Aorta (tissue), 5 donors: Measurements from ENCODE around the gene ERBB2. TPM values are rescaled to one million over a fixed set of nuclear protein-coding genes. Genes with fewer than 3 reads are reported as not detected.

Source experiments
- ATAC-seq: fragments of 200-7000 bp; cut with Tn5 transposase; one replicate; pipeline ENCODE4 v1.9.1; 2022; ENCODE audit warnings: moderate library complexity; ENCODE audit not compliant: low FRiP score
- DNase-seq, 2 donors: peaks; one replicate each; pipeline ENCODE4 v3.0.0-alpha.2; 2020
- H3K27ac ChIP-seq, 2 donors: one replicate each; pipeline ENCODE4 v1.5.1; 2013; ENCODE audit warnings: low read length in 2 of 2, mild to moderate bottlenecking in 2 of 2, moderate library complexity in 2 of 2, control low read depth in 1 of 2, inconsistent platforms in 1 of 2, low read depth in 1 of 2
- H3K27me3 ChIP-seq, 2 donors: one replicate each; pipeline ENCODE4 v1.6.1; 2013; ENCODE audit warnings: control low read depth in 1 of 2, low read length in 1 of 2, mild to moderate bottlenecking in 1 of 2, moderate library complexity in 1 of 2; ENCODE audit not compliant: insufficient read depth in 2 of 2, control insufficient read depth in 1 of 2
- H3K36me3 ChIP-seq, 2 donors: one replicate each; pipeline ENCODE4 v1.6.1; 2013; ENCODE audit warnings: control low read depth in 1 of 2, low read length in 1 of 2, mild to moderate bottlenecking in 1 of 2; ENCODE audit not compliant: insufficient read depth in 2 of 2, control insufficient read depth in 1 of 2
- H3K4me1 ChIP-seq, 2 donors: one replicate each; pipeline ENCODE4 v1.6.1; 2013; ENCODE audit warnings: low read length in 2 of 2, control low read depth in 1 of 2, mild to moderate bottlenecking in 1 of 2, moderate library complexity in 1 of 2; ENCODE audit not compliant: insufficient read depth in 2 of 2, control insufficient read depth in 1 of 2
- H3K4me3 ChIP-seq, 2 donors: one replicate each; pipeline ENCODE4 v1.5.1; 2013; ENCODE audit warnings: low read length in 2 of 2, control low read depth in 1 of 2, mild to moderate bottlenecking in 1 of 2
- H3K9me3 ChIP-seq: one replicate; pipeline ENCODE4 v1.6.1; 2013; ENCODE audit warnings: mild to moderate bottlenecking, low read length; ENCODE audit not compliant: control insufficient read depth
- WGBS, 2 donors: extraction: QIAGEN DNeasy Blood & Tissue Kit; methylation state at CpG; one replicate each; pipeline ENCODE4 v1.1.7; 2013; 5-methylcytosine and 5-hydroxymethylcytosine counted together
- intact Hi-C, 2 donors: fragments of 100-400 bp; cut with DNase I; formaldehyde crosslinking; loops; one replicate each; pipeline versions ENCODE4 v1.14.2 to v1.15.0; 2022
- polyA plus RNA-seq, 2 donors: library from polyadenylated mRNA; stranded (reverse); fragments of 200-250 nt; gene quantifications; one replicate each; pipeline ENCODE4 v1.2.3, GENCODE V29; 2013
- total RNA-seq, 2 donors: library from RNA; stranded (reverse); fragmentation: NEBNext Ultra II Directional; extraction: Animal tissue kit (Norgen Biotek cat#: 25700); gene quantifications; one replicate each; pipeline ENCODE4 v1.2.1, GENCODE V29; 2021
- donor health status: healthy with polysubstance abuse.
- donor health status: Bipolar disorder and iron deficiency.
- donor health status: DM: no; HTN: no; CAD: no.
- donor health status: DM: no; HTN: no; CAD: no.
- donor health status: DM: yes; HTN: yes; CAD: no.

Gene ERBB2
- total and polyA plus RNA-seq, 4 donors, result 22.7 to 74.0 (median 59.1) TPM

GRCh38 chr17:39663688-39664580 lies 35.9 kb upstream of the ERBB2 start:
- H3K4me1 ChIP-seq, result no peaks in the 10 kb centered on the region
- ATAC-seq, result no peak
- peak overlapping the region in 1 of 2 donors; percentile 11 for H3K27ac ChIP-seq
- no peak for DNase-seq
- H3K27me3 ChIP-seq, result no peaks in the 10 kb centered on the region
- H3K9me3 ChIP-seq, result no peaks in the 10 kb centered on the region
- H3K36me3 ChIP-seq, result peaks cover 0 to 3% of the 10 kb centered on the region in 2 donors
- intact Hi-C loops, result no loop called here
- H3K4me3 ChIP-seq, result no peak overlapping the region
- 59 to 64% methylated on average over 17 of the region's 17 CpGs for WGBS, 2 donors

DNA sequence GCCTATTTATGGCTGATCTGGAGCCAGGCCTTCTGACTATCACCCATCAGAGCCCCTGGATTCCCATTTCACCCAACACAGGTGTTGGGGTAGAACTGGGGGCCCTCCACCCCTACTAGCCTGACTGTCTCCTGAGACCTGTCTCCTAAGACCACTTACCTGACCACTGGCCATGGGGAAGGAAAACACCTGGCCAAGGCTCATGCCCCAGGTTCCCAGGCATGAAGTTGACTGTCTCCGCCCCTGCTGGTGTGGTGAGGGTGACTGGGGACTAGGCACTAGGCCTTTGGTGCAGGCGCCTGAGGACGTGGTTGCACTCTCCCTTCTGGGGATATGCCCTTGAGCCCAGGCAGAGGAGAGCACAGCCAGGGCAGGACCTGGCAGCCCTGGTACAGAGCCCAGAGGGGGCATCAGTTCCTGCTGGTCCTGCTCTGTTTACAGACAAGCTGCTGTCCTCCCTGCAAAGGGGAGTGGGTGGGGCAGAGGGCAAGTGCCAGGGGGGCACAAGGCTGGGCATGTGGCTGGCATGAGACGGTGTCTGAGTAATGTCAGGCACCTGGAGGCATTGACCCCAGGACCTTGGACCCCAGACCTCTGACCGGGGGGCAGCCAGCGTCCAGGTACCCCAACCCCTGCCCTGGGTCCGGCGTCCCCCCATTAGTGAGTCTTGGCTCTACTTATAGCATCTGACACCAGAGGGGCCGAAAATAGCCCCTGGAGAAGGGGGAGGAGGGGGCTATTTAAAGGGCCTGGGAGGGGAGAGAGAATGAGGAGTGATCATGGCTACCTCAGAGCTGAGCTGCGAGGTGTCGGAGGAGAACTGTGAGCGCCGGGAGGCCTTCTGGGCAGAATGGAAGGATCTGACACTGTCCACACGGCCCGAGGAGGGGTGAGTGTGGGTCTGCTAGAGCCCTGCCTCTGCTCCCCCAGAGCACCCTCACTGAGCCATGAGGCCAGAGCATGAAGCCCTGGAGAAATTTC lies 35.0 kb upstream of the ERBB2 start, which contains the start of gene TCAP:
TSS of gene TCAP (plus strand) at position 769 of the 981 bp plus-strand sequence. CDS start at position 780, 11 bp downstream.
- no peaks in the 10 kb centered on the region for H3K4me1 ChIP-seq
- H3K36me3 ChIP-seq, result peaks cover 0 to 3% of the 10 kb centered on the region in 2 donors
- ATAC-seq (no peak), DNase-seq (no peak)
- H3K27ac ChIP-seq, result peak within 1 kb of the TSS; percentile 1 to 29
- H3K27me3 ChIP-seq, result no peaks in the 10 kb centered on the region
- 33 to 34% methylated on average over 15 of the region's 15 CpGs for WGBS, 2 donors
- H3K4me3 ChIP-seq, result no peak within 1 kb of the TSS
- intact Hi-C loops, result loop anchor here (5.0 kb wide), 2 partner anchors 37 to 62 kb away; partner anchors contain the start of gene ERBB2 (in 2 of the 2)
- no peaks in the 10 kb centered on the region for H3K9me3 ChIP-seq

DNA sequence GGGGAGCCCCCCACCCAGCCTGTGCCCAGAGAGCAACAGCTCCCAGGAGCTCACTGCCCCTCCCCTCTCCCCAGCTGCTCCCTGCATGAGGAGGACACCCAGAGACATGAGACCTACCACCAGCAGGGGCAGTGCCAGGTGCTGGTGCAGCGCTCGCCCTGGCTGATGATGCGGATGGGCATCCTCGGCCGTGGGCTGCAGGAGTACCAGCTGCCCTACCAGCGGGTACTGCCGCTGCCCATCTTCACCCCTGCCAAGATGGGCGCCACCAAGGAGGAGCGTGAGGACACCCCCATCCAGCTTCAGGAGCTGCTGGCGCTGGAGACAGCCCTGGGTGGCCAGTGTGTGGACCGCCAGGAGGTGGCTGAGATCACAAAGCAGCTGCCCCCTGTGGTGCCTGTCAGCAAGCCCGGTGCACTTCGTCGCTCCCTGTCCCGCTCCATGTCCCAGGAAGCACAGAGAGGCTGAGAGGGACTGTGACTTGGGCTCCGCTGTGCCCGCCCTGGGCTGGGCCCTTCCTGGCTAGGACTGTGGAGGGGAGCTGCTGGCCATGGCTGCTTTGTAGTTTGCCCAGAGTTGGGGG lies 34.1 kb upstream of the ERBB2 start:
- Histone ChIP-seq H3K36me3 (peaks cover 0 to 3% of the 10 kb centered on the region in 2 donors), H3K4me1 (no peaks in the 10 kb centered on the region), H3K4me3 (no peak overlapping the region), H3K9me3 (no peaks in the 10 kb centered on the region), H3K27me3 (no peaks in the 10 kb centered on the region), H3K27ac (peak overlapping the region; percentile 1 to 29)
- intact Hi-C loops, result loop anchor here (2.0 to 5.0 kb wide), 3 partner anchors 37 to 62 kb away; partner anchors contain the start of gene ERBB2 (in 2 of the 2)
- ATAC-seq (peak; percentile 0), DNase-seq (no peak)
- WGBS, 2 donors, result 44 to 46% methylated on average over 17 of the region's 17 CpGs

DNA sequence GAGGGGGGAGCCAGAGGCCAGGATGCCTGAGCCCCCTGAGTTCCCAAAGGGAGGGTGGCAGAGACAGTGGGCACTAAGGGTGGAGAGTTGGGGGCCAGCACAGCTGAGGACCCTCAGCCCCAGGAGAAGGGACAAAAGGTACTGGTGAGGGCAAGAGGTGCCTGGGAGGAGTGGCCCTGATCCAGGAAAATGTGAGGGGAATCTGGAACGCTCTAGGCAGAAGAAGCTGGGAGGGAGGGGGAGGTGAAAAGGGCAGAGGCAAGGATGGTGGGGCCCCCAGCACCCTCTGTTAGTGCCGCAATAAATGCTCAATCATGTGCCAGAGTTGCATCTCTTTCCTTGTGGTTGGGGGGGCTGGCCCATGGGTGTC lies 33.6 kb upstream of the ERBB2 start:
- DNase-seq (no peak), ATAC-seq (no peak)
- Histone ChIP-seq H3K27me3 (no peaks in the 10 kb centered on the region), H3K4me1 (no peaks in the 10 kb centered on the region), H3K27ac (peak overlapping the region; percentile 1 to 29), H3K9me3 (no peaks in the 10 kb centered on the region), H3K36me3 (no peaks in the 10 kb centered on the region), H3K4me3 (no peak overlapping the region)
- 6 to 19% methylated on average over 2 of the region's 2 CpGs for WGBS, 2 donors
- intact Hi-C loops, result loop anchor here (2.0 to 5.0 kb wide), 3 partner anchors 36 to 61 kb away; partner anchors contain the start of gene ERBB2 (in 2 of the 2)

- Histone ChIP-seq H3K36me3 (no peaks in the 10 kb centered on the region), H3K4me3 (no peak overlapping the region), H3K27me3 (no peaks in the 10 kb centered on the region), H3K27ac (peak overlapping the region in 1 of 2 donors; percentile 15), H3K9me3 (no peaks in the 10 kb centered on the region), H3K4me1 (no peaks in the 10 kb centered on the region)
- peak; percentile 78 to 89 for DNase-seq
- intact Hi-C loops, result loop anchor here (2.0 to 5.0 kb wide), 3 partner anchors 36 to 61 kb away; partner anchors contain the start of gene ERBB2 (in 2 of the 2)
- ATAC-seq, result peak; percentile 64
- WGBS, 2 donors, result 6 to 8% methylated on average over 11 of the region's 11 CpGs
Observed at GRCh38 chr17:39666601-39667261, 33.1 kb upstream of the ERBB2 start.

DNA sequence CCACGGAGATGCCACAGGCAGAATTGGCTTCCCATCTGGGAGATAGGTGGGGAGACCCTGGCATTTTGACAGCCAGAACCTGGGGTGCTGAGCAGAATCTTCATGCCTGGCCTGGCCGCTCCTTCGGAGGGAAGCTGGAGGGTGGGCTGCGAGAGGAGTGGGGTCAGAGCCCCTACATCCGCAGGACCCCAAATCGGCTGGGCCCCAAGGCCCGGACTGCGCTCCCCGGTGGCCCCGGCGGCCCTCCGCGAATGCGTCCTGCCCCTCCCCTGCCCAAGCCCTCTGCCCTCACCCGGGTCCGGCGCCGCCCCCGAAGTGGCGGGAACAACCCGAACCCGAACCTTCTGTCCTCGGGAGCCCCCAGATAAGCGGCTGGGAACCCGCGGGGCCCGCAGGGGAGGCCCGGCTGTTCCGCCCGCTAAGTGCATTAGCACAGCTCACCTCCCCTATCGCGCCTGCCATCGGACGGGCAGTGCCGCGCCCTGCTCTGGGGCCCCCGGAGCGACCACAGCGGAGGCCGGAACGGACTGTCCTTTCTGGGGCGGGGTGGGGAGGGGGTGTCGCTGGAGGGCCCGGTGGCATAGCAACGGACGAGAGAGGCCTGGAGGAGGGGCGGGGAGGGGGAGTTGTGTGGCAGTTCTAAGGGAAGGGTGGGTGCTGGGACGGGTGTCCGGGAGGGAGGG lies 32.5 kb upstream of the ERBB2 start:
- Histone ChIP-seq H3K27ac (peak overlapping the region in 1 of 2 donors; percentile 15), H3K36me3 (no peaks in the 10 kb centered on the region), H3K4me3 (no peak overlapping the region), H3K27me3 (no peaks in the 10 kb centered on the region), H3K4me1 (no peaks in the 10 kb centered on the region), H3K9me3 (no peaks in the 10 kb centered on the region)
- no peak for DNase-seq
- intact Hi-C loops, result loop anchor here (2.0 to 5.0 kb wide), 3 partner anchors 35 to 60 kb away; partner anchors contain the start of gene ERBB2 (in 2 of the 2)
- 36 to 38% methylated on average over 41 to 49 of the region's 49 CpGs for WGBS, 2 donors
- ATAC-seq, result no peak
